Tibial nerve (tissue), 4 donors: ENCODE data around the gene POU1F1.

ENCODE experiments used
- EP300 ChIP-seq, 2 donors: sonication (generic); formaldehyde crosslinking; IDR thresholded peaks; one replicate each; pipeline ENCODE4 v1.6.1; 2017; ENCODE audit warnings: antibody characterized with exemption in 2 of 2, mild to moderate bottlenecking in 1 of 2
- POLR2A ChIP-seq, 2 donors: fragments of 450-650 bp; IDR thresholded peaks; one replicate each; pipeline ENCODE4 v1.6.1; 2017; ENCODE audit warnings: antibody characterized with exemption in 2 of 2, mild to moderate bottlenecking in 2 of 2, moderate library complexity in 2 of 2
- TF ChIP-seq, protein P1 (sequence below), 5 experiments: fragments of 200-600 bp in 3 of 5; fragments of 450-650 bp in 2 of 5; sonication (generic) in 3 of 5; IDR thresholded peaks; one replicate each; pipeline ENCODE4 v1.5.1; 2016 to 2019; ENCODE audit warnings: antibody characterized with exemption in 5 of 5, mild to moderate bottlenecking in 3 of 5, moderate library complexity in 2 of 5

DNA sequence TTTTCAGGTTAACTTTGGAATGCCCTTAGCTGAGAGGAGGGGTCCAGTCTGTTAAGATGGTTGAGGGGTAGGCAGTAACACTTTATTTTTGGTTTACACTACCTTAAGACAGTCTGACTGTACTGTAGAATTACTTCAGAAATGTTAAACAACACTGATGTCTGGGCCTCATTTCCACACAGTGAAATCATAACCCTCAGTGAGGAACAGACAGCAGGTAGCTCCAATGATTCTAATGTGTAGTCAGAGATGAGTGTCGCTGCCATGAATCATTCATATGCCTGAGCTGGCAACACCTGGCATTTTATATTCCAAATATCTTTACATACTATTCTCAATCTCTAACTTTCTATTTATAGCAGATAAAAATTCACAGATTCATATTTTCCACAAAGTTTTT lies 37.3 kb upstream of the POU1F1 start:
- TF ChIP-seq, protein P1, sequence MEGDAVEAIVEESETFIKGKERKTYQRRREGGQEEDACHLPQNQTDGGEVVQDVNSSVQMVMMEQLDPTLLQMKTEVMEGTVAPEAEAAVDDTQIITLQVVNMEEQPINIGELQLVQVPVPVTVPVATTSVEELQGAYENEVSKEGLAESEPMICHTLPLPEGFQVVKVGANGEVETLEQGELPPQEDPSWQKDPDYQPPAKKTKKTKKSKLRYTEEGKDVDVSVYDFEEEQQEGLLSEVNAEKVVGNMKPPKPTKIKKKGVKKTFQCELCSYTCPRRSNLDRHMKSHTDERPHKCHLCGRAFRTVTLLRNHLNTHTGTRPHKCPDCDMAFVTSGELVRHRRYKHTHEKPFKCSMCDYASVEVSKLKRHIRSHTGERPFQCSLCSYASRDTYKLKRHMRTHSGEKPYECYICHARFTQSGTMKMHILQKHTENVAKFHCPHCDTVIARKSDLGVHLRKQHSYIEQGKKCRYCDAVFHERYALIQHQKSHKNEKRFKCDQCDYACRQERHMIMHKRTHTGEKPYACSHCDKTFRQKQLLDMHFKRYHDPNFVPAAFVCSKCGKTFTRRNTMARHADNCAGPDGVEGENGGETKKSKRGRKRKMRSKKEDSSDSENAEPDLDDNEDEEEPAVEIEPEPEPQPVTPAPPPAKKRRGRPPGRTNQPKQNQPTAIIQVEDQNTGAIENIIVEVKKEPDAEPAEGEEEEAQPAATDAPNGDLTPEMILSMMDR (IDR thresholded peaks at IDR 0.05) = no peak
- TF ChIP-seq POLR2A (IDR thresholded peaks at IDR 0.05) = no peak
- no peak for TF ChIP-seq EP300 (IDR thresholded peaks at IDR 0.05)
